ENCODE results near the gene PLEKHA5.

DNA sequence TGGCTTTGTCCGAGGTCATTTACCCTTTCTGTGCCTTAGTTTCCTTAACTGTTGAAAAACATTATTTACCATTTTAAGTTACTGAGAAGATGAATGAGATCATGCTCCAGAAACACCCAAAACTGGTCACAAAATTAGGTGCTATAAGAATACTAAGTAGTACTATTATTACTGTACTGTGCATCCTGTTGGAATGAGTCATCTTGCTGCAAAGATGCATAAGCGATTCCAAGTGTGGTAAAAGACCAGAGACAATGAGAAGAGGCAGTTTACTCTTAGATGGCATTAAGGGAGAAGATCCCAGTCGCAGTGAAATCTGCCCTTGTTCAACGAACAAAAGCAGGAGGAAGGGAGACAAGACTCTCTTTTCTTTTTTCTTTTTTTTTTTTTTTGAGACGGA is 4.2 kb upstream of the PLEKHA5 start:
- no peak for TF ChIP-seq POLR2A (IDR thresholded peaks at IDR 0.05)
- TF ChIP-seq, protein P1, sequence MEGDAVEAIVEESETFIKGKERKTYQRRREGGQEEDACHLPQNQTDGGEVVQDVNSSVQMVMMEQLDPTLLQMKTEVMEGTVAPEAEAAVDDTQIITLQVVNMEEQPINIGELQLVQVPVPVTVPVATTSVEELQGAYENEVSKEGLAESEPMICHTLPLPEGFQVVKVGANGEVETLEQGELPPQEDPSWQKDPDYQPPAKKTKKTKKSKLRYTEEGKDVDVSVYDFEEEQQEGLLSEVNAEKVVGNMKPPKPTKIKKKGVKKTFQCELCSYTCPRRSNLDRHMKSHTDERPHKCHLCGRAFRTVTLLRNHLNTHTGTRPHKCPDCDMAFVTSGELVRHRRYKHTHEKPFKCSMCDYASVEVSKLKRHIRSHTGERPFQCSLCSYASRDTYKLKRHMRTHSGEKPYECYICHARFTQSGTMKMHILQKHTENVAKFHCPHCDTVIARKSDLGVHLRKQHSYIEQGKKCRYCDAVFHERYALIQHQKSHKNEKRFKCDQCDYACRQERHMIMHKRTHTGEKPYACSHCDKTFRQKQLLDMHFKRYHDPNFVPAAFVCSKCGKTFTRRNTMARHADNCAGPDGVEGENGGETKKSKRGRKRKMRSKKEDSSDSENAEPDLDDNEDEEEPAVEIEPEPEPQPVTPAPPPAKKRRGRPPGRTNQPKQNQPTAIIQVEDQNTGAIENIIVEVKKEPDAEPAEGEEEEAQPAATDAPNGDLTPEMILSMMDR (IDR thresholded peaks at IDR 0.05) = no peak
